Upper lobe of left lung (tissue), 4 donors: ENCODE measurements around the gene SLIRP.

Experiments used
- CTCF ChIP-seq, 6 experiments: fragments of 450-650 bp in 4 of 6; fragments of 200-600 bp in 2 of 6; sonication (generic) in 2 of 6; IDR thresholded peaks; one replicate each; pipeline ENCODE4 v1.5.1; 2016 to 2019; ENCODE audit warnings: antibody characterized with exemption in 6 of 6
- POLR2A ChIP-seq, 4 donors: fragments of 450-650 bp; IDR thresholded peaks; one replicate each; pipeline ENCODE4 v1.5.1; 2016 to 2017; ENCODE audit warnings: antibody characterized with exemption in 4 of 4, mild to moderate bottlenecking in 2 of 4
- POLR2AphosphoS5 ChIP-seq, 2 donors: sonication (generic); formaldehyde crosslinking; IDR thresholded peaks; one replicate each; pipeline ENCODE4 v1.5.1; 2017; ENCODE audit warnings: antibody characterized with exemption in 2 of 2

- TF ChIP-seq CTCF (IDR thresholded peaks at IDR 0.05) (no peak), POLR2A (IDR thresholded peaks at IDR 0.05) (no peak), POLR2AphosphoS5 (IDR thresholded peaks at IDR 0.05) (no peak)
These were observed 45.1 kb downstream of the SLIRP start for GRCh38 chr14:77752799-77753516.
